HCT116 (cell line): ENCODE data around the gene UQCRH. TPM values are rescaled to one million over a fixed set of nuclear protein-coding genes. Genes with fewer than 3 reads are reported as not detected.

Experiments used
- ATAC-seq: fragments of 200-7000 bp; cut with Tn5 transposase; 2 replicates; pipeline ENCODE4 v1.9.1; 2020; ENCODE audit warnings: mild to moderate bottlenecking, moderate library complexity
- BruUV-seq: library from RNA; stranded (reverse); fragments of 400-500 nt; replicated peaks from 2 replicates; lab custom pipeline; 2021; lab: Mats Ljungman, UMichigan
- CTCF ChIA-PET: fragments of 300-600 bp; sonication (Branson Sonifier 250); formaldehyde crosslinking; loops from one replicate; lab custom pipeline; 2021; ENCODE audit warnings: antibody characterized with exemption; lab: Charles Lee
- POLR2A ChIA-PET: fragments of 300-600, 350-600 bp; sonication (Branson Sonifier 250); formaldehyde crosslinking; loops from one replicate; lab custom pipeline; 2021; ENCODE audit warnings: antibody characterized with exemption; lab: Charles Lee
- RAD21 ChIA-PET, 2 experiments: fragments of 300-600 bp; sonication (Branson Sonifier 250); formaldehyde crosslinking; loops; one replicate each; lab custom pipeline; 2023; ENCODE audit warnings: low total read pairs in 2 of 2; ENCODE audit not compliant: uncharacterized antibody in 2 of 2, unreplicated experiment in 2 of 2, low non-redundant PET in 1 of 2; lab: Charles Lee
- DNase-seq: peaks from one replicate; pipeline ENCODE4 v3.0.0-alpha.2; 2010; ENCODE audit warnings: low read depth, low spot score
- H2AFZ ChIP-seq: fragments of 200-600 bp; shearing (Covaris generic), sonication (generic); 2 replicates; pipeline ENCODE4 v1.6.1; 2017; ENCODE audit warnings: low read depth, mixed run types, mixed read lengths, antibody characterized with exemption, low read length; ENCODE audit not compliant: poor library complexity, severe bottlenecking
- H3K27ac ChIP-seq: 2 replicates; pipeline ENCODE4 v1.5.1; 2012; ENCODE audit warnings: low read depth, low read length
- H3K27me3 ChIP-seq: fragments of 200-600 bp; sonication (generic); 2 replicates; pipeline ENCODE4 v1.6.1; 2016; ENCODE audit warnings: mixed run types, low read length, mixed read lengths; ENCODE audit not compliant: insufficient read depth
- H3K36me3 ChIP-seq, 2 experiments: fragments of 200-500 bp in 1 of 2; fragments of 200-600 bp in 1 of 2; sonication (Bioruptor generic) in 1 of 2; sonication (generic) in 1 of 2; 2 replicates each; pipeline versions ENCODE4 v1.5.1 to v1.6.1; 2014 to 2016; ENCODE audit warnings: low read length in 2 of 2, inconsistent platforms in 1 of 2, mixed read lengths in 1 of 2, mixed run types in 1 of 2; ENCODE audit not compliant: insufficient read depth in 2 of 2, control insufficient read depth in 1 of 2
- H3K4me1 ChIP-seq, 2 experiments: fragments of 200-600 bp in 1 of 2; sonication (generic) in 1 of 2; 2 replicates each; pipeline versions ENCODE4 v1.5.1 to v1.6.1; 2012 to 2017; ENCODE audit warnings: low read length in 2 of 2, inconsistent platforms in 1 of 2, mild to moderate bottlenecking in 1 of 2, mixed read lengths in 1 of 2, mixed run types in 1 of 2, moderate library complexity in 1 of 2; ENCODE audit not compliant: insufficient read depth in 2 of 2, control insufficient read depth in 1 of 2
- H3K4me2 ChIP-seq: fragments of 200-600 bp; sonication (generic); 2 replicates; pipeline ENCODE4 v1.6.1; 2017; ENCODE audit warnings: mixed run types, low read length, mixed read lengths
- H3K4me3 ChIP-seq, 2 experiments: fragments of 200-600 bp in 1 of 2; sonication (generic) in 1 of 2; replicated peaks in 1 of 2; 2 replicates each; pipeline ENCODE4 v1.5.1; 2011 to 2016; ENCODE audit warnings: low read length in 2 of 2, control low read depth in 1 of 2, low read depth in 1 of 2, mild to moderate bottlenecking in 1 of 2, mixed read lengths in 1 of 2, mixed run types in 1 of 2
- H3K79me2 ChIP-seq: fragments of 200-600 bp; sonication (generic); 2 replicates; pipeline ENCODE4 v1.6.1; 2017; ENCODE audit warnings: mild to moderate bottlenecking, mixed run types, low read length, moderate library complexity, mixed read lengths; ENCODE audit not compliant: insufficient read depth
- H3K9ac ChIP-seq: fragments of 200-600 bp; sonication (generic); 2 replicates; pipeline ENCODE4 v1.6.1; 2016; ENCODE audit warnings: low read length, mixed read lengths
- H3K9me2 ChIP-seq: fragments of 200-600 bp; sonication (generic), shearing (Covaris generic); 2 replicates; pipeline ENCODE4 v1.6.1; 2017; ENCODE audit warnings: mixed run types, mild to moderate bottlenecking, moderate library complexity; ENCODE audit not compliant: insufficient read depth
- H3K9me3 ChIP-seq, 2 experiments: fragments of 200-500 bp in 1 of 2; fragments of 200-600 bp in 1 of 2; sonication (Bioruptor generic) in 1 of 2; sonication (generic) in 1 of 2; 2 replicates each; pipeline ENCODE4 v1.6.1; 2014 to 2017; ENCODE audit warnings: low read length in 2 of 2, mixed read lengths in 2 of 2, inconsistent platforms in 1 of 2, low read depth in 1 of 2, mild to moderate bottlenecking in 1 of 2, mixed run types in 1 of 2, moderate library complexity in 1 of 2; ENCODE audit not compliant: control insufficient read depth in 1 of 2, insufficient read depth in 1 of 2
- H4K20me1 ChIP-seq: fragments of 200-600 bp; sonication (generic), shearing (Covaris generic); 2 replicates; pipeline ENCODE4 v1.6.1; 2017; ENCODE audit warnings: mixed run types, mild to moderate bottlenecking, moderate library complexity; ENCODE audit not compliant: insufficient read depth
- EZH2phosphoT487 ChIP-seq: fragments of 200-600 bp; IDR thresholded peaks from 2 replicates; pipeline ENCODE4 v1.6.1; 2018; ENCODE audit warnings: antibody characterized with exemption, borderline replicate concordance
- FOSL1 ChIP-seq: IDR thresholded peaks from 2 replicates; pipeline ENCODE4 v1.6.1; 2012; ENCODE audit warnings: low read depth
- POLR2A ChIP-seq: IDR thresholded peaks from 2 replicates; pipeline ENCODE4 v1.7.0; 2011; ENCODE audit warnings: borderline replicate concordance; ENCODE audit not compliant: insufficient read depth, insufficient read length; ENCODE audit errors: extremely low read depth
- YY1 ChIP-seq: IDR thresholded peaks from 2 replicates; pipeline ENCODE4 v1.6.1; 2011; ENCODE audit warnings: low read length, low read depth, moderate library complexity, mild to moderate bottlenecking; ENCODE audit not compliant: insufficient replicate concordance; ENCODE audit errors: extremely low read depth
- intact Hi-C: fragments of 100-400 bp; cut with micrococcal nuclease; formaldehyde crosslinking; loops from 2 replicates; pipeline ENCODE4 v1.10.0; 2022
- total RNA-seq: library from RNA; stranded (reverse); gene quantifications from one replicate; pipeline ENCODE4 v1.2.1, GENCODE V29; 2021; ENCODE audit not compliant: unreplicated experiment
- TF ChIP-seq, protein P1 (sequence below): IDR thresholded peaks from 2 replicates; pipeline ENCODE4 v1.6.1; 2011; ENCODE audit warnings: mild to moderate bottlenecking, low read length, moderate library complexity; ENCODE audit not compliant: insufficient replicate concordance; ENCODE audit errors: extremely low read depth
- TF ChIP-seq, protein P2 (sequence below): IDR thresholded peaks from 2 replicates; pipeline ENCODE4 v1.6.1; 2012; ENCODE audit warnings: low read depth

The UQCRH gene
- total RNA-seq, 1 experiment from 2014 or later: 514 TPM

DNA sequence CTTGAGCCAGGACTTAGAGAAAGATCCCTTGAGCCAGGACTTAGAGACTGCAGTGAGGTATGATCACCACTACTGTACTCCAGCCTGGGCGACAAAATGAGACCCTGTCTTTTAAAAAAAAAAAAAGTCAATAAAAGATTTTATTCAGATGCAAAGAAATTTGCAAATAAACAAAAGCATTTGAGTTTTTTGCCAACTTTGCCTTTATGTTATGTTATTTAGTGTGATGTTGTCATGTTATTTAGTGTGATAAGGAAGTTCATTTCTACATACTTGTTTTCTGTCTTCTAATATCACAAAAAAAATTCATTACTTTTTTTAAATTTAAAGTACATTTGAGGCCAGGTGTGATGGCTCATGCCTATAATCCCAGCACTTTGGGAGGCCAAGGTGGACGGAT is 47.0 kb upstream of the UQCRH start:
- peaks cover 61% of the 10 kb centered on the region for H3K79me2 ChIP-seq
- no peak overlapping the region for H3K4me3 ChIP-seq
- H2AFZ ChIP-seq: no peak overlapping the region
- no peaks in the 10 kb centered on the region for H4K20me1 ChIP-seq
- CTCF ChIA-PET: interaction anchor here (1.2 kb wide), 1 partner anchor 12 kb away, joined by 4 read pairs; no protein-coding TSS in a partner anchor
- intact Hi-C loops: no loop called here
- no peaks in the 10 kb centered on the region for H3K27me3 ChIP-seq
- H3K36me3 ChIP-seq: peaks cover 27 to 77% of the 10 kb centered on the region in 2 experiments
- H3K9me3 ChIP-seq: no peaks in the 10 kb centered on the region
- ATAC-seq (no peak), DNase-seq (no peak)
- RAD21 ChIA-PET: no interaction called here
- no TSS peak for BruUV-seq
- no peaks in the 10 kb centered on the region for H3K9me2 ChIP-seq
- TF ChIP-seq, protein P1, sequence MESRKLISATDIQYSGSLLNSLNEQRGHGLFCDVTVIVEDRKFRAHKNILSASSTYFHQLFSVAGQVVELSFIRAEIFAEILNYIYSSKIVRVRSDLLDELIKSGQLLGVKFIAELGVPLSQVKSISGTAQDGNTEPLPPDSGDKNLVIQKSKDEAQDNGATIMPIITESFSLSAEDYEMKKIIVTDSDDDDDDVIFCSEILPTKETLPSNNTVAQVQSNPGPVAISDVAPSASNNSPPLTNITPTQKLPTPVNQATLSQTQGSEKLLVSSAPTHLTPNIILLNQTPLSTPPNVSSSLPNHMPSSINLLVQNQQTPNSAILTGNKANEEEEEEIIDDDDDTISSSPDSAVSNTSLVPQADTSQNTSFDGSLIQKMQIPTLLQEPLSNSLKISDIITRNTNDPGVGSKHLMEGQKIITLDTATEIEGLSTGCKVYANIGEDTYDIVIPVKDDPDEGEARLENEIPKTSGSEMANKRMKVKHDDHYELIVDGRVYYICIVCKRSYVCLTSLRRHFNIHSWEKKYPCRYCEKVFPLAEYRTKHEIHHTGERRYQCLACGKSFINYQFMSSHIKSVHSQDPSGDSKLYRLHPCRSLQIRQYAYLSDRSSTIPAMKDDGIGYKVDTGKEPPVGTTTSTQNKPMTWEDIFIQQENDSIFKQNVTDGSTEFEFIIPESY: no peak
- TF ChIP-seq FOSL1: no peak
- TF ChIP-seq POLR2A: no peak
- no peak for TF ChIP-seq YY1
- TF ChIP-seq, protein P2, sequence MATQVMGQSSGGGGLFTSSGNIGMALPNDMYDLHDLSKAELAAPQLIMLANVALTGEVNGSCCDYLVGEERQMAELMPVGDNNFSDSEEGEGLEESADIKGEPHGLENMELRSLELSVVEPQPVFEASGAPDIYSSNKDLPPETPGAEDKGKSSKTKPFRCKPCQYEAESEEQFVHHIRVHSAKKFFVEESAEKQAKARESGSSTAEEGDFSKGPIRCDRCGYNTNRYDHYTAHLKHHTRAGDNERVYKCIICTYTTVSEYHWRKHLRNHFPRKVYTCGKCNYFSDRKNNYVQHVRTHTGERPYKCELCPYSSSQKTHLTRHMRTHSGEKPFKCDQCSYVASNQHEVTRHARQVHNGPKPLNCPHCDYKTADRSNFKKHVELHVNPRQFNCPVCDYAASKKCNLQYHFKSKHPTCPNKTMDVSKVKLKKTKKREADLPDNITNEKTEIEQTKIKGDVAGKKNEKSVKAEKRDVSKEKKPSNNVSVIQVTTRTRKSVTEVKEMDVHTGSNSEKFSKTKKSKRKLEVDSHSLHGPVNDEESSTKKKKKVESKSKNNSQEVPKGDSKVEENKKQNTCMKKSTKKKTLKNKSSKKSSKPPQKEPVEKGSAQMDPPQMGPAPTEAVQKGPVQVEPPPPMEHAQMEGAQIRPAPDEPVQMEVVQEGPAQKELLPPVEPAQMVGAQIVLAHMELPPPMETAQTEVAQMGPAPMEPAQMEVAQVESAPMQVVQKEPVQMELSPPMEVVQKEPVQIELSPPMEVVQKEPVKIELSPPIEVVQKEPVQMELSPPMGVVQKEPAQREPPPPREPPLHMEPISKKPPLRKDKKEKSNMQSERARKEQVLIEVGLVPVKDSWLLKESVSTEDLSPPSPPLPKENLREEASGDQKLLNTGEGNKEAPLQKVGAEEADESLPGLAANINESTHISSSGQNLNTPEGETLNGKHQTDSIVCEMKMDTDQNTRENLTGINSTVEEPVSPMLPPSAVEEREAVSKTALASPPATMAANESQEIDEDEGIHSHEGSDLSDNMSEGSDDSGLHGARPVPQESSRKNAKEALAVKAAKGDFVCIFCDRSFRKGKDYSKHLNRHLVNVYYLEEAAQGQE: no peak
- TF ChIP-seq EZH2phosphoT487: no peak
- POLR2A ChIA-PET: no interaction called here
- H3K9ac ChIP-seq: no peak overlapping the region
- H3K4me1 ChIP-seq: no peaks in the 10 kb centered on the region
- no peak overlapping the region for H3K4me2 ChIP-seq
- H3K27ac ChIP-seq: no peak overlapping the region
